HCT116 (cell line): ENCODE data around the gene BCL11A. TPM values are rescaled to one million over a fixed set of nuclear protein-coding genes. Genes with fewer than 3 reads are reported as not detected.

Experiments
- ATAC-seq: fragments of 200-7000 bp; cut with Tn5 transposase; 2 replicates; pipeline ENCODE4 v1.9.1; 2020; ENCODE audit warnings: mild to moderate bottlenecking, moderate library complexity
- BruUV-seq: library from RNA; stranded (reverse); fragments of 400-500 nt; replicated peaks from 2 replicates; lab custom pipeline; 2021; lab: Mats Ljungman, UMichigan
- CTCF ChIA-PET: fragments of 300-600 bp; sonication (Branson Sonifier 250); formaldehyde crosslinking; loops from one replicate; lab custom pipeline; 2021; ENCODE audit warnings: antibody characterized with exemption; lab: Charles Lee
- POLR2A ChIA-PET: fragments of 300-600, 350-600 bp; sonication (Branson Sonifier 250); formaldehyde crosslinking; loops from one replicate; lab custom pipeline; 2021; ENCODE audit warnings: antibody characterized with exemption; lab: Charles Lee
- RAD21 ChIA-PET, 2 experiments: fragments of 300-600 bp; sonication (Branson Sonifier 250); formaldehyde crosslinking; loops; one replicate each; lab custom pipeline; 2023; ENCODE audit warnings: low total read pairs in 2 of 2; ENCODE audit not compliant: uncharacterized antibody in 2 of 2, unreplicated experiment in 2 of 2, low non-redundant PET in 1 of 2; lab: Charles Lee
- DNase-seq: peaks from one replicate; pipeline ENCODE4 v3.0.0-alpha.2; 2010; ENCODE audit warnings: low read depth, low spot score
- H2AFZ ChIP-seq: fragments of 200-600 bp; shearing (Covaris generic), sonication (generic); 2 replicates; pipeline ENCODE4 v1.6.1; 2017; ENCODE audit warnings: low read depth, mixed run types, mixed read lengths, antibody characterized with exemption, low read length; ENCODE audit not compliant: poor library complexity, severe bottlenecking
- H3K27ac ChIP-seq: 2 replicates; pipeline ENCODE4 v1.5.1; 2012; ENCODE audit warnings: low read depth, low read length
- H3K27me3 ChIP-seq: fragments of 200-600 bp; sonication (generic); 2 replicates; pipeline ENCODE4 v1.6.1; 2016; ENCODE audit warnings: mixed run types, low read length, mixed read lengths; ENCODE audit not compliant: insufficient read depth
- H3K36me3 ChIP-seq, 2 experiments: fragments of 200-500 bp in 1 of 2; fragments of 200-600 bp in 1 of 2; sonication (Bioruptor generic) in 1 of 2; sonication (generic) in 1 of 2; 2 replicates each; pipeline versions ENCODE4 v1.5.1 to v1.6.1; 2014 to 2016; ENCODE audit warnings: low read length in 2 of 2, inconsistent platforms in 1 of 2, mixed read lengths in 1 of 2, mixed run types in 1 of 2; ENCODE audit not compliant: insufficient read depth in 2 of 2, control insufficient read depth in 1 of 2
- H3K4me1 ChIP-seq, 2 experiments: fragments of 200-600 bp in 1 of 2; sonication (generic) in 1 of 2; 2 replicates each; pipeline versions ENCODE4 v1.5.1 to v1.6.1; 2012 to 2017; ENCODE audit warnings: low read length in 2 of 2, inconsistent platforms in 1 of 2, mild to moderate bottlenecking in 1 of 2, mixed read lengths in 1 of 2, mixed run types in 1 of 2, moderate library complexity in 1 of 2; ENCODE audit not compliant: insufficient read depth in 2 of 2, control insufficient read depth in 1 of 2
- H3K4me2 ChIP-seq: fragments of 200-600 bp; sonication (generic); 2 replicates; pipeline ENCODE4 v1.6.1; 2017; ENCODE audit warnings: mixed run types, low read length, mixed read lengths
- H3K4me3 ChIP-seq, 2 experiments: fragments of 200-600 bp in 1 of 2; sonication (generic) in 1 of 2; replicated peaks in 1 of 2; 2 replicates each; pipeline ENCODE4 v1.5.1; 2011 to 2016; ENCODE audit warnings: low read length in 2 of 2, control low read depth in 1 of 2, low read depth in 1 of 2, mild to moderate bottlenecking in 1 of 2, mixed read lengths in 1 of 2, mixed run types in 1 of 2
- H3K79me2 ChIP-seq: fragments of 200-600 bp; sonication (generic); 2 replicates; pipeline ENCODE4 v1.6.1; 2017; ENCODE audit warnings: mild to moderate bottlenecking, mixed run types, low read length, moderate library complexity, mixed read lengths; ENCODE audit not compliant: insufficient read depth
- H3K9ac ChIP-seq: fragments of 200-600 bp; sonication (generic); 2 replicates; pipeline ENCODE4 v1.6.1; 2016; ENCODE audit warnings: low read length, mixed read lengths
- H3K9me2 ChIP-seq: fragments of 200-600 bp; sonication (generic), shearing (Covaris generic); 2 replicates; pipeline ENCODE4 v1.6.1; 2017; ENCODE audit warnings: mixed run types, mild to moderate bottlenecking, moderate library complexity; ENCODE audit not compliant: insufficient read depth
- H3K9me3 ChIP-seq, 2 experiments: fragments of 200-500 bp in 1 of 2; fragments of 200-600 bp in 1 of 2; sonication (Bioruptor generic) in 1 of 2; sonication (generic) in 1 of 2; 2 replicates each; pipeline ENCODE4 v1.6.1; 2014 to 2017; ENCODE audit warnings: low read length in 2 of 2, mixed read lengths in 2 of 2, inconsistent platforms in 1 of 2, low read depth in 1 of 2, mild to moderate bottlenecking in 1 of 2, mixed run types in 1 of 2, moderate library complexity in 1 of 2; ENCODE audit not compliant: control insufficient read depth in 1 of 2, insufficient read depth in 1 of 2
- H4K20me1 ChIP-seq: fragments of 200-600 bp; sonication (generic), shearing (Covaris generic); 2 replicates; pipeline ENCODE4 v1.6.1; 2017; ENCODE audit warnings: mixed run types, mild to moderate bottlenecking, moderate library complexity; ENCODE audit not compliant: insufficient read depth
- ATF3 ChIP-seq: IDR thresholded peaks from 2 replicates; pipeline ENCODE4 v1.6.1; 2012
- CBX3 ChIP-seq: IDR thresholded peaks from 2 replicates; pipeline ENCODE4 v1.6.1; 2012; ENCODE audit warnings: low read depth
- CTCF ChIP-seq, 3 experiments: fragments of 200-600 bp in 1 of 3; sonication (generic) in 1 of 3; IDR thresholded peaks in 2 of 3; conservative IDR thresholded peaks in 1 of 3; 2 replicates each; pipeline ENCODE4 v1.5.1; 2012 to 2017; ENCODE audit warnings: low read depth in 2 of 3, low read length in 2 of 3, antibody characterized with exemption in 1 of 3, borderline replicate concordance in 1 of 3, control low read depth in 1 of 3, mild to moderate bottlenecking in 1 of 3, mixed read lengths in 1 of 3, mixed run types in 1 of 3, moderate library complexity in 1 of 3; ENCODE audit not compliant: insufficient read depth in 1 of 3
- EGR1 ChIP-seq: IDR thresholded peaks from 2 replicates; pipeline ENCODE4 v1.6.1; 2012; ENCODE audit warnings: low read depth
- EZH2 ChIP-seq: fragments of 200-600 bp; sonication (generic); IDR thresholded peaks from 2 replicates; pipeline ENCODE4 v1.6.1; 2017; ENCODE audit warnings: antibody characterized with exemption, mixed run types
- EZH2phosphoT487 ChIP-seq: fragments of 200-600 bp; IDR thresholded peaks from 2 replicates; pipeline ENCODE4 v1.6.1; 2018; ENCODE audit warnings: antibody characterized with exemption, borderline replicate concordance
- FOSL1 ChIP-seq: IDR thresholded peaks from 2 replicates; pipeline ENCODE4 v1.6.1; 2012; ENCODE audit warnings: low read depth
- JUND ChIP-seq: IDR thresholded peaks from 2 replicates; pipeline ENCODE4 v1.6.1; 2012
- POLR2A ChIP-seq: IDR thresholded peaks from 2 replicates; pipeline ENCODE4 v1.7.0; 2011; ENCODE audit warnings: borderline replicate concordance; ENCODE audit not compliant: insufficient read depth, insufficient read length; ENCODE audit errors: extremely low read depth
- RAD21 ChIP-seq: IDR thresholded peaks from 2 replicates; pipeline ENCODE4 v1.6.1; 2012; ENCODE audit warnings: low read depth, mild to moderate bottlenecking
- SIN3A ChIP-seq: IDR thresholded peaks from 2 replicates; pipeline ENCODE4 v1.6.1; 2012; ENCODE audit warnings: low read depth
- TCF7L2 ChIP-seq: IDR thresholded peaks from 2 replicates; pipeline ENCODE4 v1.7.0; 2011; ENCODE audit warnings: borderline replicate concordance, inconsistent platforms; ENCODE audit not compliant: insufficient read depth, insufficient read length; ENCODE audit errors: extremely low read depth
- ZFX ChIP-seq: fragments of 450-650 bp; IDR thresholded peaks from 2 replicates; pipeline ENCODE4 v1.6.1; 2017
- intact Hi-C: fragments of 100-400 bp; cut with micrococcal nuclease; formaldehyde crosslinking; loops from 2 replicates; pipeline ENCODE4 v1.10.0; 2022
- total RNA-seq: library from RNA; stranded (reverse); gene quantifications from one replicate; pipeline ENCODE4 v1.2.1, GENCODE V29; 2021; ENCODE audit not compliant: unreplicated experiment
- TF ChIP-seq, protein P1 (sequence below): IDR thresholded peaks from 2 replicates; pipeline ENCODE4 v1.6.1; 2012

Gene BCL11A
- total RNA-seq, 1 experiment from 2014 or later = 0.71 TPM

GRCh38 chr2:60554074-60554645, 706 bp upstream of the BCL11A start:
- intact Hi-C loops = loop anchor here (5.0 to 10.0 kb wide), 2 partner anchors 1249 to 1792 kb away; no protein-coding TSS in a partner anchor

More at GRCh38 chr2:60554074-60554645, 706 bp upstream of the BCL11A start:
- ChIA-PET POLR2A (interaction anchor here (0.5 kb wide), 1 partner anchor 257 kb away, joined by 4 read pairs; no protein-coding TSS in a partner anchor), CTCF (interaction anchor here (0.8 to 1.0 kb wide), 3 partner anchors 11 to 1529 kb away, joined by 3 to 5 read pairs (median 3); no protein-coding TSS in a partner anchor), RAD21 (no interaction called here)
- Histone ChIP-seq H3K9me2 (no peaks in the 10 kb centered on the region), H3K79me2 (no peaks in the 10 kb centered on the region), H3K4me1 (peaks cover 2 to 36% of the 10 kb centered on the region in 2 experiments; a peak in 3 of 4 replicates), H3K36me3 (no peaks in the 10 kb centered on the region), H3K27ac (no peak overlapping the region), H3K27me3 (peaks cover 54% of the 10 kb centered on the region), H3K9me3 (no peaks in the 10 kb centered on the region), H2AFZ (peak overlapping the region; percentile 88), H3K4me2 (peak overlapping the region; percentile 98), H3K4me3 (peak overlapping the region; percentile 57 to 67), H4K20me1 (no peaks in the 10 kb centered on the region), H3K9ac (0 out of 2 replicates have a peak overlapping the region, but pooled peaks have one; percentile 17)
- DNase-seq (no peak), ATAC-seq (peak; percentile 43)
- BruUV-seq = no TSS peak
- TF ChIP-seq RAD21 (no peak), CBX3 (no peak), CTCF (IDR thresholded peaks at IDR 0.05 in 2 of 3, conservative IDR thresholded peaks at IDR 0.05 in 1 of 3; ENCODE audit: borderline replicate concordance in 1 of 3, insufficient read depth in 1 of 3, low read depth in 2 of 3, low read length in 2 of 3) (0 out of 6 replicates have a peak, but pooled peaks of 1 of the 3 experiments have one; percentile 2), EGR1 (no peak), EZH2phosphoT487 (no peak), JUND (no peak), ZFX (peak; percentile 10; the same call in 1 of the 2 replicates), EZH2 (no peak), FOSL1 (no peak), ATF3 (no peak), SIN3A (no peak), TCF7L2 (no peak), POLR2A (no peak)
- TF ChIP-seq, protein P1, sequence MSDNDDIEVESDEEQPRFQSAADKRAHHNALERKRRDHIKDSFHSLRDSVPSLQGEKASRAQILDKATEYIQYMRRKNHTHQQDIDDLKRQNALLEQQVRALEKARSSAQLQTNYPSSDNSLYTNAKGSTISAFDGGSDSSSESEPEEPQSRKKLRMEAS = no peak
